Osteocyte (in vitro differentiated cells): Measurements from ENCODE around the gene THEMIS. TPM values are rescaled to one million over a fixed set of nuclear protein-coding genes. Genes with fewer than 3 reads are reported as not detected.

Experiments
- DNase-seq: peaks from one replicate; pipeline ENCODE4 v3.0.0; 2021; ENCODE audit warnings: mixed read lengths; ENCODE audit not compliant: unreplicated experiment; ENCODE audit errors: extremely low spot score
- H3K27ac Mint-ChIP-seq: one replicate; pipeline ENCODE4 v1.8.0; 2021; ENCODE audit warnings: mild to moderate bottlenecking, mixed read lengths; ENCODE audit not compliant: unreplicated experiment
- H3K27me3 Mint-ChIP-seq: one replicate; pipeline ENCODE4 v1.8.0; 2021; ENCODE audit warnings: mixed read lengths; ENCODE audit not compliant: unreplicated experiment
- H3K36me3 Mint-ChIP-seq: one replicate; pipeline ENCODE4 v1.8.0; 2021; ENCODE audit warnings: mixed read lengths; ENCODE audit not compliant: unreplicated experiment
- H3K4me1 Mint-ChIP-seq: one replicate; pipeline ENCODE4 v1.8.0; 2021; ENCODE audit warnings: mixed read lengths; ENCODE audit not compliant: unreplicated experiment
- H3K4me3 Mint-ChIP-seq: one replicate; pipeline ENCODE4 v1.8.0; 2021; ENCODE audit warnings: mild to moderate bottlenecking, moderate library complexity, mixed read lengths; ENCODE audit not compliant: unreplicated experiment
- H3K9me3 Mint-ChIP-seq: one replicate; pipeline ENCODE4 v1.8.0; 2021; ENCODE audit warnings: mixed read lengths; ENCODE audit not compliant: unreplicated experiment
- total RNA-seq: library from RNA; stranded (reverse); gene quantifications from 2 replicates; pipeline ENCODE4 v1.2.1, GENCODE V29; 2021
- TF ChIP-seq, protein P1 (sequence below): fragments of 200-600 bp; sonication (generic); IDR thresholded peaks from 2 replicates; pipeline ENCODE4 v1.5.0; 2021; ENCODE audit warnings: antibody characterized with exemption, mild to moderate bottlenecking, moderate library complexity

Gene THEMIS
- total RNA-seq, 1 donor from 2014 or later = not detected

DNA sequence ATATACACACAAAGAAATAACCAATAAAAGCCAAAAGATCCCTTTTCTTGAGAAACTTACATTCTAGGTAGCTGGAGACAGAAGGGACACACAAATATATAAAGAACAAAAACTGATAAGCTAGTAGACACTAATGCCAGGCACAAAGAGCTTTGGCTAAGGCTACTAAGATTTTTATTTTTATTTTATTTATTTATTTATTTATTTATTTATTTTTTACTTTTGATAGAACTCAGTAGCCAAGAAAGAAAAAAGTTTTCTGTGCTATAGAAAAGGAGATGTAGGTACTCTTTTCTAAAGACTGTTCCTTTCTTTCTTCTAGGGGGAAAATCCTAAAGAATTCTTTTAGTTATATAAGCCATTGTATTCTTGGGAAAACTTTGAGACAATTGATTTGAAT, 34.1 kb downstream of the THEMIS start:
- no peak overlapping the region for H3K27ac Mint-ChIP-seq
- H3K4me3 Mint-ChIP-seq = no peak overlapping the region
- H3K36me3 Mint-ChIP-seq = no peaks in the 10 kb centered on the region
- DNase-seq = no peak
- TF ChIP-seq, protein P1, sequence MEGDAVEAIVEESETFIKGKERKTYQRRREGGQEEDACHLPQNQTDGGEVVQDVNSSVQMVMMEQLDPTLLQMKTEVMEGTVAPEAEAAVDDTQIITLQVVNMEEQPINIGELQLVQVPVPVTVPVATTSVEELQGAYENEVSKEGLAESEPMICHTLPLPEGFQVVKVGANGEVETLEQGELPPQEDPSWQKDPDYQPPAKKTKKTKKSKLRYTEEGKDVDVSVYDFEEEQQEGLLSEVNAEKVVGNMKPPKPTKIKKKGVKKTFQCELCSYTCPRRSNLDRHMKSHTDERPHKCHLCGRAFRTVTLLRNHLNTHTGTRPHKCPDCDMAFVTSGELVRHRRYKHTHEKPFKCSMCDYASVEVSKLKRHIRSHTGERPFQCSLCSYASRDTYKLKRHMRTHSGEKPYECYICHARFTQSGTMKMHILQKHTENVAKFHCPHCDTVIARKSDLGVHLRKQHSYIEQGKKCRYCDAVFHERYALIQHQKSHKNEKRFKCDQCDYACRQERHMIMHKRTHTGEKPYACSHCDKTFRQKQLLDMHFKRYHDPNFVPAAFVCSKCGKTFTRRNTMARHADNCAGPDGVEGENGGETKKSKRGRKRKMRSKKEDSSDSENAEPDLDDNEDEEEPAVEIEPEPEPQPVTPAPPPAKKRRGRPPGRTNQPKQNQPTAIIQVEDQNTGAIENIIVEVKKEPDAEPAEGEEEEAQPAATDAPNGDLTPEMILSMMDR = no peak
- H3K4me1 Mint-ChIP-seq = peaks cover 4% of the 10 kb centered on the region
- H3K9me3 Mint-ChIP-seq = no peaks in the 10 kb centered on the region
- H3K27me3 Mint-ChIP-seq = no peaks in the 10 kb centered on the region

DNA sequence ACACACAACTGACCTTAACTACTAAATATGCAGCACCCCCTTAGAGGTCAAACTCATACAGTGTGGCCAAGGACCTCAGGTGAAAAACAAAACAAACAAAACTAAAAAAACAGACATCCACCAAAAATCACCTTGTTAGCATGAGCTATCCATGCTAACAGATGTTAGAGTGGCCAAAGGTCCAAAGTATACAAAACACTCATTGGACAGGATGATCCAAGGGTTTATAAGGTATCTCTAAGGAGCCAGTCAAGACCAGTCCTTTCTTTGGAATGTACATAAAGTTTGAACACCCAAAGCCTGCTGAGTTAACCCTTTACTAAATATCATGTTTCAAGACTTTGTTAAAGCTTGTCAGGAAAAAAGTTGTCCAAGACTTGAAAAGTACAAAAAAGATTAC, 35.8 kb downstream of the THEMIS start:
- no peak for DNase-seq
- no peak overlapping the region for H3K27ac Mint-ChIP-seq
- no peak overlapping the region for H3K4me3 Mint-ChIP-seq
- no peaks in the 10 kb centered on the region for H3K27me3 Mint-ChIP-seq
- TF ChIP-seq, protein P1 = no peak
- no peaks in the 10 kb centered on the region for H3K9me3 Mint-ChIP-seq
- no peaks in the 10 kb centered on the region for H3K36me3 Mint-ChIP-seq
- peaks cover 2% of the 10 kb centered on the region for H3K4me1 Mint-ChIP-seq

DNA sequence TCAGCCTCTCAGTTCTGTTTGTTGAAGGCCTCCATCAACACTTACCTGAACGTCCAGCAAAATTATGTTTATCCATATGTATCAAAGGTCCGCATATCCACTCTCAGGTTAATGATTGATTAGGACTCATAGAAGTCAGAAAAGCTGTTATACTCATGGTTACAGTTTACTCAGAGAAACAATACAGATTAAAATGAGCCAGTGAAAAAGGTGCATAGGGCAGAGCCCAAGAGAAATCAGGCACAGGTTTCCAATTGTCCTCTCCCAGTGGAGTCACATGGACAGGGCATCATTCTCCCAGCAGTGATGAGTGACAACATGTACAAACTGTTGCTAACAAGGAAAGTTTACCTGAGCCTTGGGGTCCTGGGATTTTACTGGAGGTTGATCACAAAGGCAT, 36.2 kb downstream of the THEMIS start:
- Mint-ChIP-seq H3K9me3 (no peaks in the 10 kb centered on the region), H3K27ac (no peak overlapping the region), H3K27me3 (no peaks in the 10 kb centered on the region), H3K4me1 (peaks cover 2% of the 10 kb centered on the region), H3K36me3 (no peaks in the 10 kb centered on the region), H3K4me3 (no peak overlapping the region)
- TF ChIP-seq, protein P1 = no peak
- no peak for DNase-seq

DNA sequence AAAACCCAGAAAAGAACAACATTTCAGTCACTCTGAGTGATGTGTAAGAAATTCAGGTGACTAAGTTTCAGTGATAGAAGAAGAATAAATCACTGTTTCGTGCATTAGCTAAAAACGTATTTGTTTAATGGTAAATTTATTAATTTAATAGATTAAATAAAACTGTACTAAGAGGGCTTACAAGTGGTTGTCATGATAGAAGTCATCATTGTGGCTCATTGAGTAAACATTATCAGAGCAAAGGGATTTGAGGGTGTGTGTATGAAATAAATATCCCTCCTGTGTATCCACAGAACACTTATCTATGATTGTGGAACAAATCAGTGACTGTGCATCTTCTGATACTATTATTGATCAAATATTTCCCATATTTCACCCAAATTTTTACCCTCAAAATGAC, 40.1 kb downstream of the THEMIS start:
- Mint-ChIP-seq H3K36me3 (no peaks in the 10 kb centered on the region), H3K9me3 (no peaks in the 10 kb centered on the region), H3K4me3 (no peak overlapping the region), H3K4me1 (peaks cover under 1% of the 10 kb centered on the region), H3K27ac (no peak overlapping the region), H3K27me3 (no peaks in the 10 kb centered on the region)
- TF ChIP-seq, protein P1 = no peak
- no peak for DNase-seq

DNA sequence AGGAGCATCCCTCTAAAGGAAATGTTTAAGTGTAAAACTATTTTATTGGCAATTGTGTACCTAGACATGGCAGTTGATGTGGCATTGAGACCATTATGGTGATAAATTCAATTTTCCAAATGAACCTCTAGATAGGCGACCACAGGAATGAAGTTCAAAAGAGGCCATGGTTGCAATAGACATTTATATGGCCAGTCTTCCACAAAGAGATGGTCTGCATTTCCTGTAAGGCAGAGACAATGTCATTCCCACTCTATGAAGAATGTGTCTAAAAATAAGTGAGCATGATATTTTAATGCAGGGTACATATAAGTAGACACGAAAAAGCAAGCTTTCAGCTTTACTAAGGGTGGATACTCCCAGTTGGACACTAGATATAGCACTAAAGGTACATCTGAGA, 40.9 kb downstream of the THEMIS start:
- Mint-ChIP-seq H3K9me3 (no peaks in the 10 kb centered on the region), H3K4me3 (no peak overlapping the region), H3K27ac (no peak overlapping the region), H3K36me3 (no peaks in the 10 kb centered on the region), H3K27me3 (no peaks in the 10 kb centered on the region), H3K4me1 (peaks cover 5% of the 10 kb centered on the region)
- TF ChIP-seq, protein P1 = no peak
- DNase-seq = no peak
